GM23248 (cell line): ENCODE data around the gene CCDC198. TPM values are rescaled to one million over a fixed set of nuclear protein-coding genes. Genes with fewer than 3 reads are reported as not detected.

Experiments used
- DNase-seq: peaks from one replicate; pipeline ENCODE4 v3.0.0-alpha.2; 2015
- H2AFZ ChIP-seq: fragments of 200-600 bp; sonication (generic); 2 replicates; pipeline ENCODE4 v1.6.1; 2016; ENCODE audit warnings: antibody characterized with exemption
- H3F3A ChIP-seq: fragments of 200-600 bp; sonication (generic); 2 replicates; pipeline ENCODE4 v1.6.1; 2016; ENCODE audit warnings: mild to moderate bottlenecking, antibody characterized with exemption, mixed run types; ENCODE audit not compliant: insufficient read depth
- H3K27ac ChIP-seq: fragments of 200-600 bp; sonication (generic); 2 replicates; pipeline ENCODE4 v1.5.1; 2016; ENCODE audit warnings: mild to moderate bottlenecking
- H3K27me3 ChIP-seq: fragments of 200-600 bp; sonication (generic); replicated peaks from 2 replicates; pipeline ENCODE4 v1.6.1; 2016; ENCODE audit warnings: mild to moderate bottlenecking; ENCODE audit not compliant: insufficient read depth
- H3K36me3 ChIP-seq: fragments of 200-600 bp; sonication (generic); 2 replicates; pipeline ENCODE4 v1.6.1; 2016; ENCODE audit warnings: low read depth, mild to moderate bottlenecking
- H3K4me1 ChIP-seq: fragments of 200-600 bp; sonication (generic); 2 replicates; pipeline ENCODE4 v1.6.1; 2016; ENCODE audit warnings: mild to moderate bottlenecking; ENCODE audit not compliant: insufficient read depth
- H3K4me2 ChIP-seq: fragments of 200-600 bp; sonication (generic); one replicate; pipeline ENCODE4 v1.6.1; 2016; ENCODE audit warnings: mild to moderate bottlenecking; ENCODE audit not compliant: unreplicated experiment
- H3K4me3 ChIP-seq: fragments of 200-600 bp; sonication (generic); 2 replicates; pipeline ENCODE4 v1.5.1; 2016; ENCODE audit warnings: mild to moderate bottlenecking
- H3K79me2 ChIP-seq: fragments of 200-600 bp; sonication (generic); 2 replicates; pipeline ENCODE4 v1.6.1; 2016; ENCODE audit warnings: mild to moderate bottlenecking; ENCODE audit not compliant: insufficient read depth
- H3K9ac ChIP-seq: fragments of 200-600 bp; sonication (generic); 2 replicates; pipeline ENCODE4 v1.6.1; 2016; ENCODE audit warnings: mild to moderate bottlenecking
- H3K9me2 ChIP-seq: fragments of 200-600 bp; sonication (generic); 2 replicates; pipeline ENCODE4 v1.6.1; 2016; ENCODE audit warnings: mixed run types, mild to moderate bottlenecking, moderate library complexity; ENCODE audit not compliant: insufficient read depth
- H3K9me3 ChIP-seq: fragments of 200-600 bp; sonication (generic); one replicate; pipeline ENCODE4 v1.6.1; 2017; ENCODE audit warnings: low read depth
- H4K20me1 ChIP-seq: fragments of 200-600 bp; sonication (generic); 2 replicates; pipeline ENCODE4 v1.6.0; 2016; ENCODE audit not compliant: insufficient read depth
- EZH2 ChIP-seq: fragments of 200-600 bp; sonication (generic); IDR thresholded peaks from 2 replicates; pipeline ENCODE4 v1.6.1; 2018; ENCODE audit warnings: antibody characterized with exemption, mild to moderate bottlenecking; ENCODE audit not compliant: insufficient read depth, poor library complexity, severe bottlenecking
- EZH2phosphoT487 ChIP-seq: fragments of 200-600 bp; sonication (generic); IDR thresholded peaks from 2 replicates; pipeline ENCODE4 v1.6.1; 2018; ENCODE audit warnings: antibody characterized with exemption, moderate library complexity, mild to moderate bottlenecking, low read depth; ENCODE audit not compliant: insufficient read depth
- whole genome bisulfite sequencing, 2 experiments: methylation state at CpG; one replicate each; pipeline ENCODE4 v1.1.6; 2015 to 2017; ENCODE audit warnings: low lambda C conversion rate in 2 of 2, low coverage in 1 of 2; ENCODE audit errors: missing lambda C conversion rate in 2 of 2; 5-methylcytosine and 5-hydroxymethylcytosine counted together
- in situ Hi-C: fragments of 300-500 bp; cut with MboI; formaldehyde crosslinking; loops from 2 replicates; pipeline ENCODE4 v1.15.0; 2020
- polyA plus RNA-seq: library from polyadenylated mRNA; unstranded; fragments of >200 nt; fragmentation: Nextera tagmentation; extraction: Ambion mirVana; gene quantifications from 2 replicates; pipeline ENCODE4 v1.2.1, GENCODE V29; 2016
- total RNA-seq: library from RNA; depleted of rRNA; stranded (reverse); fragments of >200 nt; shearing (Covaris generic); gene quantifications from 2 replicates; pipeline ENCODE4 v1.2.3, GENCODE V29; 2014

The CCDC198 gene
- total and polyA plus RNA-seq, 2 experiments from 2014 or later, result not detected

DNA sequence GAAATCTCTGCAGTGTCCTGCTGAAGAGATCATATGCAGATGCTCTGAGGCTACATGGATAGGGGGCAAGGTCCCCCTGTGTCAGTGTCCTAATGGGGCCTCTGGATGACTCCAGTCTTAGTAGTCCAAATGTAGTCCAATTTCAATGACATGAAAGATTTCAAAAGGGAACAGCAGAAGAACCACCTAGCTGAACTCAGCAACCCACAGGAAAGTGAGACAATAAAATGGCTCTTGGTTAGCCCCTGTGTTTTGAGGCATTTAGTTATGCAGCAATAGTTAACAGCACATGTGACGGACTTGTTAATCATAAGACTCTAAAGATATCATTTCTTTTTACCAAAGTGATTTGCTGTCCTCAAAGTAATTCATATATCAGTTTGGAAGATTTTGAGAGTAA is 22.7 kb downstream of the CCDC198 start:
- no peak overlapping the region for H3K9ac ChIP-seq
- H3K4me3 ChIP-seq, result no peak overlapping the region
- no peaks in the 10 kb centered on the region for H3K79me2 ChIP-seq
- no peaks in the 10 kb centered on the region for H4K20me1 ChIP-seq
- no peak overlapping the region for H3K4me2 ChIP-seq
- in situ Hi-C loops, result no loop called here
- no peak overlapping the region for H2AFZ ChIP-seq
- no peak overlapping the region for H3K27ac ChIP-seq
- H3K4me1 ChIP-seq, result no peaks in the 10 kb centered on the region
- DNase-seq, result no peak
- H3K9me2 ChIP-seq, result no peaks in the 10 kb centered on the region
- WGBS, 2 experiments, result 26 to 28% methylated on average over 1 of the region's 1 CpG
- no peak for TF ChIP-seq EZH2phosphoT487
- TF ChIP-seq EZH2, result no peak
- H3K36me3 ChIP-seq, result no peaks in the 10 kb centered on the region
- no peaks in the 10 kb centered on the region for H3K27me3 ChIP-seq
- H3F3A ChIP-seq, result no peaks in the 10 kb centered on the region
- no peaks in the 10 kb centered on the region for H3K9me3 ChIP-seq

GRCh38 chr14:57464008-57464730 is 29.5 kb downstream of the CCDC198 start:
- H3F3A ChIP-seq, result no peaks in the 10 kb centered on the region
- H3K79me2 ChIP-seq, result no peaks in the 10 kb centered on the region
- H2AFZ ChIP-seq, result no peak overlapping the region
- no peak overlapping the region for H3K4me3 ChIP-seq
- H3K9ac ChIP-seq, result no peak overlapping the region
- H3K9me2 ChIP-seq, result no peaks in the 10 kb centered on the region
- no peaks in the 10 kb centered on the region for H3K9me3 ChIP-seq
- DNase-seq, result no peak
- 38 to 46% methylated on average over 6 of the region's 6 CpGs for WGBS, 2 experiments
- H3K4me1 ChIP-seq, result no peaks in the 10 kb centered on the region
- no peak overlapping the region for H3K27ac ChIP-seq
- in situ Hi-C loops, result no loop called here
- no peak overlapping the region for H3K4me2 ChIP-seq
- no peaks in the 10 kb centered on the region for H3K27me3 ChIP-seq
- H3K36me3 ChIP-seq, result no peaks in the 10 kb centered on the region
- no peaks in the 10 kb centered on the region for H4K20me1 ChIP-seq
- TF ChIP-seq EZH2, result no peak
- TF ChIP-seq EZH2phosphoT487, result no peak

- TF ChIP-seq EZH2phosphoT487 (no peak), EZH2 (no peak)
- Histone ChIP-seq H3K4me2 (no peak overlapping the region), H3K36me3 (no peaks in the 10 kb centered on the region), H3K27ac (no peak overlapping the region), H3K79me2 (no peaks in the 10 kb centered on the region), H4K20me1 (no peaks in the 10 kb centered on the region), H3K4me3 (no peak overlapping the region), H3K9me3 (no peaks in the 10 kb centered on the region), H3F3A (no peaks in the 10 kb centered on the region), H3K9ac (no peak overlapping the region), H3K27me3 (no peaks in the 10 kb centered on the region), H3K4me1 (no peaks in the 10 kb centered on the region), H3K9me2 (no peaks in the 10 kb centered on the region), H2AFZ (no peak overlapping the region)
- no peak for DNase-seq
- in situ Hi-C loops, result no loop called here
- 44 to 51% methylated on average over 3 of the region's 3 CpGs for WGBS, 2 experiments
Observed at GRCh38 chr14:57462551-57462950, 31.1 kb downstream of the CCDC198 start.

- 38 to 40% methylated on average over 5 of the region's 5 CpGs for WGBS, 2 experiments
Observed at GRCh38 chr14:57461777-57462320, 31.8 kb downstream of the CCDC198 start.

More at GRCh38 chr14:57461777-57462320, 31.8 kb downstream of the CCDC198 start:
- Histone ChIP-seq H3K27ac (no peak overlapping the region), H3K27me3 (no peaks in the 10 kb centered on the region), H3K4me3 (no peak overlapping the region), H3K36me3 (no peaks in the 10 kb centered on the region), H2AFZ (no peak overlapping the region), H3F3A (no peaks in the 10 kb centered on the region), H3K9me2 (no peaks in the 10 kb centered on the region), H4K20me1 (no peaks in the 10 kb centered on the region), H3K79me2 (no peaks in the 10 kb centered on the region), H3K9ac (no peak overlapping the region), H3K9me3 (no peaks in the 10 kb centered on the region), H3K4me2 (no peak overlapping the region), H3K4me1 (no peaks in the 10 kb centered on the region)
- in situ Hi-C loops, result no loop called here
- DNase-seq, result no peak
- TF ChIP-seq EZH2, result no peak
- no peak for TF ChIP-seq EZH2phosphoT487
